ENCODE measurements around the gene PHLDB2. TPM values are rescaled to one million over a fixed set of nuclear protein-coding genes. Genes with fewer than 3 reads are reported as not detected.

PHLDB2 gene
- total and polyA plus RNA-seq, 2 donors (not counting 1 experiment from before 2014, with no cell fraction given), result 33.8 to 47.9 TPM

- TF ChIP-seq EZH2 (IDR thresholded peaks at IDR 0.05; ENCODE audit: low read length, missing control alignments), result no peak
- TF ChIP-seq CTCF (conservative IDR thresholded peaks at IDR 0.05 in 1 of 2, IDR thresholded peaks at IDR 0.05 in 1 of 2; ENCODE audit: low read depth in 1 of 2, low read length in 2 of 2), result no peak
- no peaks in the 10 kb centered on the region for H3K79me2 ChIP-seq (ENCODE audit: control insufficient read depth, insufficient read depth, low read length)
- no peaks in the 10 kb centered on the region for H3K9me3 ChIP-seq (ENCODE audit: control insufficient read depth, insufficient read depth, low read depth, low read length)
- H3K4me2 ChIP-seq (ENCODE audit: extremely low read depth, insufficient read depth, low read length), result no peak overlapping the region
- no peaks in the 10 kb centered on the region for H3K36me3 ChIP-seq (ENCODE audit: control insufficient read depth, insufficient read depth, low read length)
- H4K20me1 ChIP-seq (ENCODE audit: control insufficient read depth, extremely low read depth, insufficient read depth, low read length), result no peaks in the 10 kb centered on the region
- H3K4me3 ChIP-seq (replicated peaks in 1 of 4; ENCODE audit: control extremely low read depth in 1 of 4, insufficient read depth in 1 of 4, low read depth in 3 of 4, low read length in 4 of 4), result no peak overlapping the region
- H3K4me1 ChIP-seq (ENCODE audit: control insufficient read depth, extremely low read depth, insufficient read depth, low read length), result no peaks in the 10 kb centered on the region
- H3K27ac ChIP-seq (ENCODE audit: insufficient read depth, low read length), result no peak overlapping the region
- no peaks in the 10 kb centered on the region for H3K27me3 ChIP-seq (ENCODE audit: control insufficient read depth, insufficient read depth, low read length)
- H2AFZ ChIP-seq (ENCODE audit: low read length), result no peak overlapping the region
- DNase-seq (ENCODE audit: low read depth in 2 of 2), result no peak
- no peak overlapping the region for H3K9ac ChIP-seq (ENCODE audit: insufficient read depth, low read length)
Measured at GRCh38 chr3:111827871-111828270, 31.2 kb upstream of the PHLDB2 start.

GRCh38 chr3:111828530-111828929, 30.5 kb upstream of the PHLDB2 start:
- H3K4me1 ChIP-seq (ENCODE audit: control insufficient read depth, extremely low read depth, insufficient read depth, low read length), result no peaks in the 10 kb centered on the region

GRCh38 chr3:111829023-111829422, 30.0 kb upstream of the PHLDB2 start:
- Histone ChIP-seq H2AFZ (ENCODE audit: low read length) (no peak overlapping the region), H3K4me2 (ENCODE audit: extremely low read depth, insufficient read depth, low read length) (no peak overlapping the region)
- TF ChIP-seq EZH2 (IDR thresholded peaks at IDR 0.05; ENCODE audit: low read length, missing control alignments) (no peak), CTCF (conservative IDR thresholded peaks at IDR 0.05 in 1 of 2, IDR thresholded peaks at IDR 0.05 in 1 of 2; ENCODE audit: low read depth in 1 of 2, low read length in 2 of 2) (no peak)

More at GRCh38 chr3:111828530-111828929, 30.5 kb upstream of the PHLDB2 start:
- no peak overlapping the region for H3K9ac ChIP-seq (ENCODE audit: insufficient read depth, low read length)
- no peaks in the 10 kb centered on the region for H3K79me2 ChIP-seq (ENCODE audit: control insufficient read depth, insufficient read depth, low read length)
- H2AFZ ChIP-seq (ENCODE audit: low read length), result no peak overlapping the region
- no peaks in the 10 kb centered on the region for H3K36me3 ChIP-seq (ENCODE audit: control insufficient read depth, insufficient read depth, low read length)
- no peak for DNase-seq (ENCODE audit: low read depth in 2 of 2)
- no peaks in the 10 kb centered on the region for H3K9me3 ChIP-seq (ENCODE audit: control insufficient read depth, insufficient read depth, low read depth, low read length)
- no peak for TF ChIP-seq CTCF (conservative IDR thresholded peaks at IDR 0.05 in 1 of 2, IDR thresholded peaks at IDR 0.05 in 1 of 2; ENCODE audit: low read depth in 1 of 2, low read length in 2 of 2)
- no peak for TF ChIP-seq EZH2 (IDR thresholded peaks at IDR 0.05; ENCODE audit: low read length, missing control alignments)
- H4K20me1 ChIP-seq (ENCODE audit: control insufficient read depth, extremely low read depth, insufficient read depth, low read length), result no peaks in the 10 kb centered on the region
- H3K27ac ChIP-seq (ENCODE audit: insufficient read depth, low read length), result no peak overlapping the region
- no peak overlapping the region for H3K4me2 ChIP-seq (ENCODE audit: extremely low read depth, insufficient read depth, low read length)
- no peaks in the 10 kb centered on the region for H3K27me3 ChIP-seq (ENCODE audit: control insufficient read depth, insufficient read depth, low read length)
- no peak overlapping the region for H3K4me3 ChIP-seq (replicated peaks in 1 of 4; ENCODE audit: control extremely low read depth in 1 of 4, insufficient read depth in 1 of 4, low read depth in 3 of 4, low read length in 4 of 4)

More at GRCh38 chr3:111829023-111829422, 30.0 kb upstream of the PHLDB2 start:
- Histone ChIP-seq H3K27ac (ENCODE audit: insufficient read depth, low read length) (no peak overlapping the region), H4K20me1 (ENCODE audit: control insufficient read depth, extremely low read depth, insufficient read depth, low read length) (no peaks in the 10 kb centered on the region), H3K4me3 (replicated peaks in 1 of 4; ENCODE audit: control extremely low read depth in 1 of 4, insufficient read depth in 1 of 4, low read depth in 3 of 4, low read length in 4 of 4) (no peak overlapping the region), H3K4me1 (ENCODE audit: control insufficient read depth, extremely low read depth, insufficient read depth, low read length) (no peaks in the 10 kb centered on the region), H3K36me3 (ENCODE audit: control insufficient read depth, insufficient read depth, low read length) (no peaks in the 10 kb centered on the region), H3K79me2 (ENCODE audit: control insufficient read depth, insufficient read depth, low read length) (no peaks in the 10 kb centered on the region), H3K9ac (ENCODE audit: insufficient read depth, low read length) (no peak overlapping the region), H3K27me3 (ENCODE audit: control insufficient read depth, insufficient read depth, low read length) (no peaks in the 10 kb centered on the region), H3K9me3 (ENCODE audit: control insufficient read depth, insufficient read depth, low read depth, low read length) (no peaks in the 10 kb centered on the region)
- DNase-seq (ENCODE audit: low read depth in 2 of 2), result no peak
